ENCODE measurements around the gene DOCK1.

DNA sequence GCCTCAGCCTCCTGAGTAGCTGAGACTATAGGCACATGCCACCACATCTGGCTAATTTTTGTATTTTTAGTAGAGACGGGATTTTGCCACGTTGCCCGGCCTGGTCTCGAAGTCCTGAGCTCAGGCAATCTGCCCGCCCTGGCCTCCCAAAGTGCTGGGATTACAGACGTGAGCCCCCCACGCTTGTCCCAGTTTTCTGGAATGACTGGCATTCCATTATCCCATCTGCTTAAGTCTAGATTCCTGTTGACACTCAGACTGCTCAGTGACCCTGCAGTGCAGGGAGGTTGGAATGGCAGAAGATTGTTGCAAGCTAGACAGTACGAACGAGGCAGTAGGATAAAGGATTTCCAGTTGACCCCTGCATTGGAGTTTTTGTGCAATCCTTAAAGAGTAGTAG lies 508.8 kb downstream of the DOCK1 start:
- TF ChIP-seq CTCF (IDR thresholded peaks at IDR 0.05) (no peak), EZH2phosphoT487 (IDR thresholded peaks at IDR 0.05) (no peak), EZH2 (IDR thresholded peaks at IDR 0.05) (no peak)
